KMS-11 (cell line): ENCODE measurements around the gene TMEM158.

ENCODE experiments used
- H2AFZ ChIP-seq: fragments of 200-600 bp; sonication (generic); 2 replicates; pipeline ENCODE4 v1.6.1; 2016; ENCODE audit warnings: antibody characterized with exemption, mixed run types, low read depth
- H3K27ac ChIP-seq: fragments of 200-600 bp; sonication (generic); 2 replicates; pipeline ENCODE4 v1.6.1; 2016; ENCODE audit warnings: mild to moderate bottlenecking, mixed run types
- H3K27me3 ChIP-seq: fragments of 200-600 bp; sonication (generic); 2 replicates; pipeline ENCODE4 v1.6.1; 2017; ENCODE audit warnings: mild to moderate bottlenecking, low read depth, mixed run types, moderate library complexity; ENCODE audit not compliant: insufficient read depth
- H3K36me3 ChIP-seq: fragments of 200-600 bp; sonication (generic); 2 replicates; pipeline ENCODE4 v1.6.1; 2017; ENCODE audit warnings: mild to moderate bottlenecking, mixed run types; ENCODE audit not compliant: insufficient read depth
- H3K4me1 ChIP-seq: fragments of 200-600 bp; sonication (generic); 2 replicates; pipeline ENCODE4 v1.6.1; 2016; ENCODE audit warnings: mild to moderate bottlenecking, low read depth, mixed run types; ENCODE audit not compliant: poor library complexity, severe bottlenecking
- H3K4me2 ChIP-seq: fragments of 200-600 bp; sonication (generic); 2 replicates; pipeline ENCODE4 v1.7.0; 2016; ENCODE audit warnings: mild to moderate bottlenecking, mixed run types
- H3K4me3 ChIP-seq: fragments of 200-600 bp; sonication (generic); IDR thresholded peaks from 2 replicates; pipeline ENCODE4 v1.6.1; 2017; ENCODE audit warnings: low read depth, low read length, mixed read lengths; ENCODE audit not compliant: insufficient read depth
- H3K79me2 ChIP-seq: fragments of 200-600 bp; sonication (generic); 2 replicates; pipeline ENCODE4 v1.6.1; 2016; ENCODE audit warnings: low read depth, mixed run types; ENCODE audit not compliant: insufficient read depth
- H3K9ac ChIP-seq: fragments of 200-600 bp; sonication (generic); 2 replicates; pipeline ENCODE4 v1.6.1; 2016; ENCODE audit warnings: mild to moderate bottlenecking, mixed run types
- H4K20me1 ChIP-seq: fragments of 200-600 bp; sonication (generic); 2 replicates; pipeline ENCODE4 v1.6.1; 2016; ENCODE audit warnings: mild to moderate bottlenecking, mixed run types; ENCODE audit not compliant: insufficient read depth
- TF ChIP-seq, protein P1 (sequence below): fragments of 200-600 bp; sonication (generic); conservative IDR thresholded peaks from 2 replicates; pipeline ENCODE4 v1.6.1; 2017; ENCODE audit warnings: low read depth, mild to moderate bottlenecking, antibody characterized with exemption, low read length, moderate library complexity, mixed read lengths

Gene TMEM158

DNA sequence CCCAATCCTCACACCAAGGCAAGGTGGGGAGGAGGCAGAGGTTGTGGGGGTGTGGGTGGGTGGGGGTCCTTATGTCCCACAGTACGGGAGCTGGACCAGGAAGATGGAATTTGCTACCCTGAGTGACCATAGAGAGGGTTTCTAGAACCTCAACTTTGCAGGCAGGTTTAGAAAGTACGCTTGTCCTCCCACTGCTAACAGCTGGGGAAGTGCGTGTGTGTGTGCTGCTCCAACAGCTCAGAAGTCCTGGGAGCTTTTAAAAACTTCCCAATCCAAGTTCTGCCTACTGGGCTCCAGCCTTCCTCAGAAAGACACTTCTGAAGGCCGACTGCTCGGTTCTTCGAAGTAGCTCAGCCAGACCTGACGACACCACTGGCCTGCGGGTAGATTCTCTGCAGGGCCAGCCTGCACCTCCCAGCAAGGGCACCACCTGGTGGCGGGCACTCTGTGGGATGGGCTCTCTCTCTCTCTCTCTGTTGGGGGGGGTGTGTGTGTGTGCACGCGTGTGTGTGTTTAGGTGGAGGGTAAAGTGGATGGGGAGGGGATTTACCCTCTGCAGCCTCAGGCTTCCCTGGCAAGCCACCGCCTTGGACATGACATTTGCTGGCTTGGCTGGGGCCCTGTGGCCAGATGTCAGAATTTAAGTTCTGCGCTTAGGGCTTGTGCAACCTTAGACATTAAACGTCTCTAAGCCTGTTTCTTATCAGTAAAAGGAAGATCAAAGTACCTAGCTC lies 15.6 kb downstream of the TMEM158 start:
- Histone ChIP-seq H3K9ac (no peak overlapping the region), H3K27me3 (no peaks in the 10 kb centered on the region), H3K36me3 (no peaks in the 10 kb centered on the region), H3K4me1 (no peaks in the 10 kb centered on the region), H3K4me3 (no peak overlapping the region), H3K4me2 (no peak overlapping the region), H3K27ac (no peak overlapping the region), H4K20me1 (no peaks in the 10 kb centered on the region), H3K79me2 (no peaks in the 10 kb centered on the region), H2AFZ (no peak overlapping the region)
- TF ChIP-seq, protein P1, sequence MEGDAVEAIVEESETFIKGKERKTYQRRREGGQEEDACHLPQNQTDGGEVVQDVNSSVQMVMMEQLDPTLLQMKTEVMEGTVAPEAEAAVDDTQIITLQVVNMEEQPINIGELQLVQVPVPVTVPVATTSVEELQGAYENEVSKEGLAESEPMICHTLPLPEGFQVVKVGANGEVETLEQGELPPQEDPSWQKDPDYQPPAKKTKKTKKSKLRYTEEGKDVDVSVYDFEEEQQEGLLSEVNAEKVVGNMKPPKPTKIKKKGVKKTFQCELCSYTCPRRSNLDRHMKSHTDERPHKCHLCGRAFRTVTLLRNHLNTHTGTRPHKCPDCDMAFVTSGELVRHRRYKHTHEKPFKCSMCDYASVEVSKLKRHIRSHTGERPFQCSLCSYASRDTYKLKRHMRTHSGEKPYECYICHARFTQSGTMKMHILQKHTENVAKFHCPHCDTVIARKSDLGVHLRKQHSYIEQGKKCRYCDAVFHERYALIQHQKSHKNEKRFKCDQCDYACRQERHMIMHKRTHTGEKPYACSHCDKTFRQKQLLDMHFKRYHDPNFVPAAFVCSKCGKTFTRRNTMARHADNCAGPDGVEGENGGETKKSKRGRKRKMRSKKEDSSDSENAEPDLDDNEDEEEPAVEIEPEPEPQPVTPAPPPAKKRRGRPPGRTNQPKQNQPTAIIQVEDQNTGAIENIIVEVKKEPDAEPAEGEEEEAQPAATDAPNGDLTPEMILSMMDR = peak; percentile 44; the same call in 1 of the 2 replicates

DNA sequence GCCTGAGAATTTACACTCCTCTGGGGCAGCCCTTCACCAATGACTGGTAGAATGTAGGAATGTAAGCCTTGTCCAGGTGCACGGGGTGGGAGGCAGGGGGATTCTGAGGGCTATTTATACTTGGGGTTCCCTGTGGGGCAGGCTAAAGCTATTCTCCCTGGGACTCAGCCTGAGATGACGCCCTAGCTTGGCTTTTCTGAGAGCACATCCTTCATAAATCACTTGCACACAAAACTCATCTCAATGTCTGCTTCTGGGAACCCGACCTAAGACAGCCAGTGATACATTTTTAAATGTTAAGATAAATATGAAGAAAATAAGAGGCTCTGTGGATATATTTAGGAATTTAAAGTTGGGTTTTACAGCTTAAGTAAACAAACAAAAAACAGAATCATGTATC lies 16.6 kb downstream of the TMEM158 start:
- H3K4me2 ChIP-seq = no peak overlapping the region
- H2AFZ ChIP-seq = no peak overlapping the region
- H3K27me3 ChIP-seq = no peaks in the 10 kb centered on the region
- no peaks in the 10 kb centered on the region for H4K20me1 ChIP-seq
- no peaks in the 10 kb centered on the region for H3K36me3 ChIP-seq
- TF ChIP-seq, protein P1 = no peak
- H3K4me3 ChIP-seq = no peak overlapping the region
- H3K27ac ChIP-seq = no peak overlapping the region
- H3K4me1 ChIP-seq = no peaks in the 10 kb centered on the region
- no peaks in the 10 kb centered on the region for H3K79me2 ChIP-seq
- H3K9ac ChIP-seq = no peak overlapping the region

DNA sequence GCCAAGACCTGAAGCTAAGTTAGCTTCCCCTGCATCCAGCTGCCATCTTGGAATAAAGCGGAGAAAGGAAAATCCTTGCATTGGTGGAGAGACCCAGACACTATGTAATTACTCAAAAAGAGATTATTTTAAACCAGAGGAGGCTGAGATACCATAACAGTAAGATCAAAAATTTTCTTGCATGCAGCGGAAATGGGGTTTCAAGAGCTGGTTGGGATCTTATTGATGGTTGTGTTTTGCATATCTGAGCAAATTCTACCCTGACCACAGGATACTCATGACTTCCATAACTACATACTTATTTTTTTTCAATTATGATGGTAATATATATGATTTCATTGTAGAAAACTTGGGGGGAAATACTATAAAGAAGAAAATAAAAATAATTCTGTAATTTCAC lies 17.5 kb downstream of the TMEM158 start:
- no peaks in the 10 kb centered on the region for H3K79me2 ChIP-seq
- no peak overlapping the region for H2AFZ ChIP-seq
- no peaks in the 10 kb centered on the region for H3K4me1 ChIP-seq
- no peak overlapping the region for H3K27ac ChIP-seq
- no peaks in the 10 kb centered on the region for H4K20me1 ChIP-seq
- H3K27me3 ChIP-seq = no peaks in the 10 kb centered on the region
- no peaks in the 10 kb centered on the region for H3K36me3 ChIP-seq
- no peak overlapping the region for H3K9ac ChIP-seq
- H3K4me3 ChIP-seq = no peak overlapping the region
- H3K4me2 ChIP-seq = no peak overlapping the region
- TF ChIP-seq, protein P1 = no peak

DNA sequence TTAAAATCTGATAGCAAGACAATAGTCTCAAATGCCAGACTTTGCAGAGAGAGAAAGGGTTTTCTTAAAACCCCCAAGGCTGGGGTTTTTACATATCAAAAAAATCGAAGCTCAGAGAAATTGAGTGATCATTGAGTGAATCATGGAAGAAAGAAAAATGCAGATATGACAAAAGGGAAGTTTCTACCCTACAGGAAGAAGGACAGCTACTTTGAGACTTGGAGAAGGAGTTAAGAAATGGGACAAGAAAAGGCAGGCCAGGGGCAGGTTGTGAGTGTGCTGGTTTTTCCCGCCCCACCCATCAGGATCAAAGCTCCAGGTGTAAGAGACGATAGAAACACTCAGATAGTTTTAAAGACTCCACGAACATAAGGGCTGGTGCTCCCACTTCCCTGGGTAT lies 18.6 kb downstream of the TMEM158 start:
- no peaks in the 10 kb centered on the region for H3K79me2 ChIP-seq
- H3K9ac ChIP-seq = no peak overlapping the region
- no peaks in the 10 kb centered on the region for H3K36me3 ChIP-seq
- no peak overlapping the region for H3K4me3 ChIP-seq
- no peak overlapping the region for H3K27ac ChIP-seq
- H3K27me3 ChIP-seq = no peaks in the 10 kb centered on the region
- TF ChIP-seq, protein P1 = no peak
- H3K4me2 ChIP-seq = no peak overlapping the region
- H2AFZ ChIP-seq = no peak overlapping the region
- no peaks in the 10 kb centered on the region for H4K20me1 ChIP-seq
- no peaks in the 10 kb centered on the region for H3K4me1 ChIP-seq
